ENCODE results near the gene ZNF236.

Gene ZNF236

DNA sequence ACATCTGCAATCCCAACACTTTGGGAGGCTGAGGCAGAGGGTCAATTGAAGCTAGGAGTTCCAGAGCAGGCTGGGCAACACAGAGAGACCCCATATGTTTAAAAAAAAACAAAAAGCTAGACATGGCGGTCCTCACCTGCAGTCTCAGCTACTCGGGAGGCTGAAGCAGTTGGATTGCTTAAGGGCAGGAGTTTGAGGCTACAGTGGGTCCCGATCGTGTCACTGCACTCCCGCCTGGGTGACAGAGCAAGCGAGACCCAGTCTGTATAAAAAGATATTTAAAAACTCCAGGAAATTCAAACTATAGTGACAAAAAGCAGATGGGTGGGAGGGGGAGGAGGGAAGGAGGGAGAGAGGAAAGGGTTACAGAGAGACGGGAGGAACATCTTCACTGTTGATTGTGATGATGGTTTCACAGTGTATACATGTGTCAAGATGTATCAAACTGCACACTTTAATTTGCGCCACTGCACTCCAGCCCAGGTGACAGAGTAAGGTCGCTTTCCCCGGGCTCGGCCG, 942 bp upstream of the ZNF236 start:
- DNase-seq (ENCODE audit: low read depth in 2 of 2), result no peak

DNA sequence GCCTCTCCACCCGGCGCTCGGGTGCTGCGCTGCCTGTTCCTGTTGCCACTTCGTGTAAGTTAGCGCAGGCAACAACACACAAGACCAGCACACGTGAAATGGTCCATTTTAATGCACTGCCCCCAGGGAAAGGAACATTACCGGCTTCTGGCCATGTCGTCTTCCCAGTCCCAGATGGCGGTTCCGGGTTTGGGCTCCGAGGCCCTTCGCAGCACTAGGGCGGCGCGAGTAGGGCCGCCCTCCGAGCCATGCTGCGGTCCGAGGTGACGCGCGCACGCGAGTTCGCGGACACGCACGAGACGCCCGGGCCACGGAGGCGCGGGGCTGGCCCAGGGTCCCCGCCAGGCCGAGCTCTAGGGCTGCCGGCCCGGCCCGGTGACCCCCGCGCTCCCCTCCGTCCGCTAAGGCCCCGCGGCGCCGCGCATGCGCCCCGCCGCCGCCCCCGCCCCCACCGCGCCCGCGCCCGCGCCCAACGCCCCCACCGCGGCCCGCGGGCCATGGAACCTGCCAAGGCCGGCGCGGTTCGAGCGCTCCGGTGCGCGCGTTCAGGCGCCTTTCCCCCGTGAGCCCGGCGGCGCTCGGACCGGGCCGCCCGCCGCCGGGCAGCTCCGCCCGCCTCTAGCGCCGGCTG, 367 bp upstream of the ZNF236 start:
- DNase-seq (ENCODE audit: low read depth in 2 of 2), result no peak

DNA sequence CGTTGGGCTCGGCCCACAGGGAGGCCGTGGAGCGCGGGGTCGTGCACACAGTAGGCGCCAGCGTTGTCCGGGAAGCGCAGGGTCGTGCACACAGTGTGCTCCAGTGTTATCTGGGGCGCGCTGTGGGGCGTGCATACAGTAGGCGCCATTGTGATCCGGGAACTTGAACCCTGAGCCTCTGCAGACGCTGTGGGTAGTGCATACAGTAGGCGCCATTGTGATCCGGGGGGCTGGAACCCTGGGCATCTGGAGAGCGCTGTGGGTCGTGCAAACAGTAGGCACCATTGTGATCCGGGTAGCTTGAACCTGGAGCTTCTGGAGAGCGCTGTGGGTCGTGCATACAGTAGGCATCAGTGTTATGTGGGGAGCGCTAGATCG, 793 bp downstream of the ZNF236 start:
- no peak for DNase-seq (ENCODE audit: low read depth in 2 of 2)

DNA sequence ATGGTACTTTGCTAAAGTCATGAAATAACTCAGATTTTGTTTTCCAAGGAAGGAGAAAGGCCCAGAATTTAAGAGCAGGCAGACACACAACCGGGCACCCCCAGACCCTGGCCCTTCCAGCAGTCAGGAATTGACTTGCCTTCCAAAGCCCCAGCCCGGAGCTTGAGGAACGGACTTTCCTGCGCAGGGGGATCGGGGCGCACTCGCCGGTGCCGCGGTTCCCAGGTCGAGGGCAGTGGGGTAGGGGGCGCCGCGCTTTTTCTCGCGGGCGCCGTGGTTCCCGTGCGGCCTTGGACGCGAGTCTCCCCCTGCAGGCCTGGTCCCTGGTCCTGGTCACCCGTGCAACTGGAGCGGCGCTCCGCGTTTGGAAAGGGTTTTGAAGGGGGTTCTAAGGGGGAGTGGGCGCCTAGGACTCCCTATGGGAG, 1.2 kb downstream of the ZNF236 start:
- no peak for DNase-seq (ENCODE audit: low read depth in 2 of 2)

- DNase-seq (ENCODE audit: low read depth in 2 of 2), result no peak
Measured at GRCh38 chr18:76824145-76824676, 1.9 kb downstream of the ZNF236 start.

GRCh38 chr18:76824754-76825153, 2.4 kb downstream of the ZNF236 start:
- DNase-seq (ENCODE audit: low read depth in 2 of 2), result no peak

DNA sequence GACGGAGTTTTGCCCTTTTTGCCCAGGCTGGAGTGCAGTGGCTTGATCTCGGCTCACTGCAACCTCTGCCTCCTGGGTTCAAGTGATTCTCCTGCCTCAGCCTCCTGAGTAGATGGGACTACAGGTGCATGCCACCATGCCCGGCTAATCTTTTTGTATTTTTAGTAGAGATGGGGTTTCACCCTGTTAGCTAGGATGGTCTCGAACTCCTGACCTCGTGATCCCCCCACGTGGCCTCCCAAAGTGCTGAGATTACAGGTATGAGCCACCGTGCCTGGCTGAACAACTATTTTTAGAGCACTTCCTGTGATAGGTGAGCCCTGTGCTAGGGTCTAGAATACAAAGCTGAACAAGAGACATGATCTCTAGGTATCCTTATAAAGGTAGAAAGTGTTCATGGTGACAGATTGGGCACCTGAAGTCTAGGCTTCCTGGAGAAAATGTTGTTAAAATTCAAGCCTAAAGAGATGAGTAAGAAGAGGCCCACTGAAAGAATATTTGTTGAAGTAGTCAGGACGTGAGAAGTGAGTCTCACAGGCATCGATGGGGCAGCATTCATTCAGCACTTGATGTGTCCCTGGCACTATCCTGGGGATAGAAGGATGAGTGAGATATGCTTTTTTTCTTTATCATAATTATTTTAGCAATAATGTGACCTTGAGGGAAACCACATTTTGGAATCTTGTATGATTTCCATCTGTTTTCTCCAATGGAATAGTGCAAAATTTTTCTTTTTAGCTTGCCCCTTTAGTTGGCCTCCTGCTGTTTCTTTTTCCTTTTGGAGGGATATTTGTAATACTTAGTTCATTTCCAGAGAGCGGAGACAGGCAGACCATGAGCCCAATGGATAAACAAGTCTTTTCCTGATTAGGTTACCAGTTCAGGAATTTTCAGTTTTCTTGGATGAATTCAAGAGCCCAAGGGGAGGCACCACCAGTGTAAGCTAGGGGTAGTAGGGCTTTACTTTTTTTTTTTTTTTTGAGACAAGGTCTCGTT, 5.1 kb downstream of the ZNF236 start:
- DNase-seq (ENCODE audit: low read depth in 2 of 2), result no peak

- DNase-seq (ENCODE audit: low read depth in 2 of 2), result no peak
Measured at GRCh38 chr18:76834379-76834778, 12.0 kb downstream of the ZNF236 start.

DNA sequence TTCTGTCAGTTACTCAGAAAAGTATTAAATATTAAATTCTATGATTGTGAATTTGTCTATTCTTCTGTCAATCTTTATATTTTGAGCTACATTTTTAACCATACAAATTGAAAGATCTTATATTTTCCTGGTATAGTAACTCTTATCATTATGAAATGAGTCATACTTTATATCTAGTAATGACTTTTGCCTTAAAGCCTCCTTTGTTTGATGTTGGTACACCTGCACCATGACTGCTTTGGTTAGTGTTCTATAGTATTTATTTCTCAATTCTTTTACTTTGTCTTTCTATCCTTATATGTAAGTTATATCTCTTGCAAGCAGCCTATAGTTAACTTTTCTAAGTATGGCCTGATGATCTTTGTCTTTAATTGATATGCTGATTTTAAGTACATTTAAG, 13.0 kb downstream of the ZNF236 start:
- no peak for DNase-seq (ENCODE audit: low read depth in 2 of 2)

GRCh38 chr18:76837071-76837470, 14.7 kb downstream of the ZNF236 start:
- DNase-seq (ENCODE audit: low read depth in 2 of 2), result no peak

DNA sequence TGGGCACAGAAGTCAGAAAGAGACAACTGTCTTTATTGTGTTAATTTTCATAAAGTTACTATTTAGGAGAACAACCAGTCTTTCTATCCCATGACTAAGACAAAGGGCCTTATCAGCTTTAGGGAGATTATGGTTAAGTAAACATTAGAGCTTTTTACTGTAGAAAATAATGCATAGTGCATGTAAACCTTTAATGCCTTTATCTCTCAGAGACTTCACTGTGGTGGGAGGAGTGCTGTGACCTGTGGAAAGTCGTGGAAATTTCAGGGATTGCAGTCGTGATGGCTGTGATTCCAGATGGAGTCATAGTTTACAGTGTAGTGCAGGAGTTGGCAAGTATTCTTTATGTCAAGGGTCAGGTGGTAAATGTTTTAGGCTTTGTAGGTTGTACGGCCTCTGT, 15.8 kb downstream of the ZNF236 start:
- DNase-seq (ENCODE audit: low read depth in 2 of 2), result no peak

DNA sequence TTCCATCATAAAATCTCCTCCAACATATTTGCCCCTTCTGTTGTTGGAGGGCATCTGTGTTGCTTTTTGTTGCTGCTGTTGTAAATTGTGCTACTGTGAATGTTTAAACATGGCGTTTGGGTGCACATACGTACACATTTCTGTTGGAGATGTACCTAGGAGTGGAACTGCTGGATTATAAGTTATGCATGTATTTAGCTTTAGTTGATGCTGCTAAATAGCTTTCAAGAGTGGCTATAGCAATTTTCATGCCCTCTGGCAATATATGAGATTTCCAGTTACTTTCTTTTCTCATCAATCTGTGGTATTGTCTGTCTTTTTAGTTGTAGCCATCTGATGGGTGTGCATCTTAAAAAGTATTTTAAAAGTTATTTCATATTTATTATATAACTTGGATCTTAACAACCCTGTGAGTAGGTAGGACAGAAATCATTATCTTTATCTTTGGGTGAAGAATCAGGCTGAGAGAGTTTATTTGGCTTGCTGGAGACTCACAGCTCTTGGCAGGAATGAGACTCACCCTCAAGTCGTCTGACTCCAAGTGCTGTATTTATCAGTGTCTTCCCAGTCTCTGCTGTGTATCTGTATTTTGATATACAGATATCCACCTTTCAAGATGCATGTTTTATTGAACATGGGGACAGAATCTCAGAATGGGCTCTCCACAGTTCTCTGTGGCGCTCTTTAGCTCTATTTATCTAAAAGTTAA, 16.9 kb downstream of the ZNF236 start:
- DNase-seq (ENCODE audit: low read depth in 2 of 2), result no peak

DNA sequence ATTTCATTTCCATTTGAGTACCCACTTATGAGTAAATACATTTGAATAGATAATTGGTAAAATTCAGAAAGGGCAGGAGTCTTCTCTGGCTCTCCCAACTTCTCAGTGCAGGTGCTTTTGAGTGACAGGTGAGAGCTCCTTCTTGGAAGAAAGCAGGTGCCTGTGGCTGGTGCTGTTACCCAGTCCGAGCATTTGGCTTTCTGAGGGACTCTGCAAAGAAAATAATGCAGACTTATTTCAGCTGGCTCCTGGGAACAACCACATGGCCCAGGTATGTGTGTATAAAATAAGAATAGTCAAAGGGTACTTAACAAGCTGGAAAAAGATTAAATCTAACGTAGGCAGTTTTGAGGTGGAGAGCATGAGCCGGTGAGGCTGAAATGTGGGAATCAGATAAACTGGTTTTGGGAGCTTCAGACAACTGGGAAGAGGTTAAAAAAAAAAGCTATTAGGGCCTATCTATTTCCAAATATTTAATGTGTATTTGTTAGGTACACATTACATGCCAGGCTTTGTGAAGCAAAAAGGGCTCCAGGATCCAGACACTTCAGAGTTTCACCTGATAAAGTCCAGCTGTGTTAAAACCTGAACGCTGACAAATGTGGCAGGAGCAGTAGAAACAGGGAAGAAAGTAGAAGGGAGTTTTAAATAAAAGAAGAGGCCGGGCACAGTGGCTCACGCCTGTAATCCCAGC, 20.6 kb downstream of the ZNF236 start:
- no peak for DNase-seq (ENCODE audit: low read depth in 2 of 2)

DNA sequence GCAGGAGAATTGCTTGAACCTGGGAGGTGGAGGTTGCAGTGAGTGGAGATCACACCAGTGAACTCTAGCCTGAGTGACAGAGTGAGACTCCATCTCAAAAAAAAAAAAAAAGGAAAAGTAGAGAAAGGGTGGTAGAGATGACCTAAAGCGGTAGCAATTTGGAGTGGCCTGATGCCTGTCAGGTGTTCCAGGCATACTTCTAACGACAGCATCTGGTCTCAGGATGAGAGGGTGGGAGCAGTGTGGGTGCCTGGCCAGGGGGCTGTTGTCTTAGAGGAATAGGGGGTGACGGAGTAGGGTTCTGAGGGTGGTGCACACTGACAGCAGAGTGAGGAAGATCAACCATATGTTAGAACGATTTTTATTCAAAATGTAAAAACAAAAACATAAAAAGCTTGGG, 21.8 kb downstream of the ZNF236 start:
- DNase-seq (ENCODE audit: low read depth in 2 of 2), result no peak

DNA sequence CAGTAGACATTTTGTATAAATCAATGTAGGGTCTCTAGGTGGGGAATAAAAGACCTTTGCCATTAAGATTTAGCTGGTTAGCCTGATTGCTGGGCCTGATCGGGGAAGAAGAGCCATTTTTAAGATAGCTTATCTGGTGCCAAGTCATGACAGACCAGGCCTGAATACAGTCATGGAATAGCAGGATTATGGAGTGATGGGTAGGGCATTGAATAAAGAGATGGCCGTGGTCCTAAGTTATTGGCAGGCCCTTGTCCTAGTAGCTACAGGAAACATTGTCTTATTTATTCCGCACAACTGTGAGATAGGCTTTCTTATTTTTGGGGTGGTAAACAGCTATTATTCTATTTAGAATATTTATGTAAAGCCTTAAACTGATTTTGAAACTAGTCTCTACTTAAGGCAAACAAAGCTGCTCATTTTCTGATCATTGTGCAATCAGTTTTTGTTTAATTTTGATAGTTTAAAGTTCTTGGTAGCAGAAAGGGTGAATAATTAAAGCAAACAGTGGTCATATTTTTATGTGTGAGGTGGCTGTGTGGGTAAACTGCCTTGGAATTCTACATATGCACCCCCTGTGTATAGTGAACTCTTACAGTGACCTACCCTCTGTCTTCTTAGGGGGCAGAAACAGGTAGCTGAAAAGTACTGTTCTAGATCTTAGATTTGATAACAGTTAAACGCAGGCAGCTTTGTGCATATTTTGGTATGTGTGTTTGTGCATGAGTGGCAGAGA, 22.6 kb downstream of the ZNF236 start:
- no peak for DNase-seq (ENCODE audit: low read depth in 2 of 2)

DNA sequence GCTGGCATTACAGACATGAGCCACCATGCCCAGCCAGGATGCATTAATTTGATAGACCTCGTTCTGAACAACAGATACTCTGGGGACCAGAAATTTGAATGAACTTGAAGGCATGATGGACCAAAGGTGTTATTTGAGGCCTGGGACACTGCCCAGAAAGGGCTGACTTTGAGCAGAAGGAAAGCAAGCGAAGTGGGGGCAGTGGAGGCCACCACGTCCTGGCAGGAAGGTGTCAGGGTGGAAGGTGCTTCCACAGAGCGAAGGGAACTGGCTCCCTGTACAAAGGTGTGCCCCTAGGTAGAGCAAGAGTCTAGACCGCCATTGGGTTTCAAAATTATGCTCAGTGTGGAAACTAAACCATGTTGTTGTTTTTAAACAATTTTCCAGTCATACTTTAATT, 23.9 kb downstream of the ZNF236 start:
- DNase-seq (ENCODE audit: low read depth in 2 of 2), result no peak

DNA sequence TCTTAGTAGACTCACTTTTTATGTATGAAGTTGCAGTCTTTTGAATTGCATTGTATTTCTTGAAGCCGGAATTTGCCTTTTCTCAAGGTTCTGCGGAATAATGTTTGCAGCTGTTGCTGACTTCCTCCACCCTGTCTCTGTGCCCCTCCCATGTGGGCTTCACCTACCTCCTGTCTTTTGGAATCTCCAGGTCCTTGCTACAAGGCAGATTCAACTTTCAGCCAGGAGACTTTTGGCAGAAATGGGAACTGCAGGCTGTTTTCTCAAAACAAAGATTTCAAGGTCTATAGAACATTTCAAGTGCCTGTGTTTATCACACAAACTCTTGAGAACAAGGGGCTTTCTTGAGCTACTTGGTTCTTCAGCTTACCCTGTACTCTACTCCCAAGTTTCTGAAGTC, 25.6 kb downstream of the ZNF236 start:
- DNase-seq (ENCODE audit: low read depth in 2 of 2), result no peak

GRCh38 chr18:76850112-76850511, 27.8 kb downstream of the ZNF236 start:
- no peak for DNase-seq (ENCODE audit: low read depth in 2 of 2)

DNA sequence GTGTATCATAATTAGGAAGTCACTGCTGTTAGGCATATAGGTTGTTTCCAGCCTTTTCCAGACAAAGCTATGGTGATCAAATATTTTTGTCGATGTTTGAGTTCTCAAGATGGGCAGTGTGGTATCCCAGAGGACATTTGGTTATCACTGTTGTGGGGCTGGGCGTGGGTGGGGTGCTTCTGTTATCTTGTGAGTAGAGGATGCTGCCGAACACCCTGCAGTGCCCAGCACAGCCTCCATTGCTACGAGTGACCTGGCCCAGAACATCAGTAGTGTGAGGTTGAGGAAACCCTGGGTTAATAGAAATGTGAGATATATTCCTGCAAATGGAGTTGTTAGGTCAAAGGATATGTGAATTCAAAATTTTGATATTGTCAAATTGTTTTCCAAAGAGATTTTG, 33.2 kb downstream of the ZNF236 start:
- DNase-seq (ENCODE audit: low read depth in 2 of 2), result no peak

DNA sequence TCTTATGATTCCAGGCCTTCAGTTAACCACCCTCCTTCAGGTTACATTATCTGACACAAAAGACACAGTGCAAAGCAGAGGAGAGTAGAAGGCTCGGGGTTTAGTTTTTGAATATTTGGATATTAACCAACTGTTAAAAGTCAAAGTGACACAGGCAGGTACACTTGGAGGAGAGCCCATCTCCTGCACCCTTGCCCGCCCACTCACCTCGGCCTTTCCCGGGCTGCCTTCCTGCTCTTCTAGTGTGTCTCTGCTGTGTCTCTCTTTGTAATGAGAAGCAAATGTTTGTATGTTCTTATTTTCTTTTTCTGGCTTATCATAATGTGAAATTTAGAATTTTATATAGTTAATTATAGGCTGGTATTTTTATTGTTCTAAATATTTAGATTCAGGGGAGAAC, 35.1 kb downstream of the ZNF236 start:
- DNase-seq (ENCODE audit: low read depth in 2 of 2), result no peak

Measured in stimulated activated CD4-positive, alpha-beta T cell treated with anti-CD3 and anti-CD28 coated beads, Interleukin-1b, Interleukin-23, amount 100 ng/mL, for 1 hour (primary cell).